ENCODE measurements around the gene DNAH17. TPM values are rescaled to one million over a fixed set of nuclear protein-coding genes. Genes with fewer than 3 reads are reported as not detected.

DNAH17 gene
- total and polyA plus RNA-seq, 2 donors (not counting 3 experiments of a cell fraction or from before 2014, with no cell fraction given): not detected

DNA sequence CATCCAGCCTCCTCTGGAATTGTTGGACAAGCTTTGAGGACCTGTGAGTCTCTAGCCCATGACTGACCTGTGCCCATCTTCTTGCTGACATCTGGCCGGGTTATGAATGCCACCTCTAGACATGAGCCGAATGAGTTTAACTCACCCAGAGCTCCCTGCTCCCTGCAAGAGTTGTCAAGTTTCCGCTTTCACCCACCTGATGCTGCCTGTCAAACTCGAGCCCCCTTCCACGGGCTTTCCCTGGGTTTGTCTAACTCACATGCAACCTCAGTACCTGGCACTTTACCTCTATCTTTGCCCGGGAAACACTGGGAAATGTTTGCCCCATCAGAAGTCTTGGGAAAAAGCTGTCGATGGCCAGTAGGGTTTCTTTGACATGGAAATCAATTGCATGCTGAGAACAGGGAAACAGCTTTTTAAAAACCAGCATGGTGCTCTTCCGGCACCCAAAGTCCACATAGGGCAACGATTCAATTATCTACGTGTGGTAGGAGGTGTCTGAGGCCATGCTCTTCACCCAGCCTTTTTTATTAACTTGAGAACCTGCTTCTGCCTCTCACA, 33.8 kb upstream of the DNAH17 start:
- DNase-seq (ENCODE audit: low read depth, low spot score): no peak
- no peak for TF ChIP-seq FOS (IDR thresholded peaks at IDR 0.05; ENCODE audit: borderline replicate concordance, insufficient read depth, low read length)
- no peak for TF ChIP-seq GATA2 (IDR thresholded peaks at IDR 0.05; ENCODE audit: insufficient read depth, insufficient read length, low read depth, low read length)
- TF ChIP-seq, protein P1, sequence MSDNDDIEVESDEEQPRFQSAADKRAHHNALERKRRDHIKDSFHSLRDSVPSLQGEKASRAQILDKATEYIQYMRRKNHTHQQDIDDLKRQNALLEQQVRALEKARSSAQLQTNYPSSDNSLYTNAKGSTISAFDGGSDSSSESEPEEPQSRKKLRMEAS (IDR thresholded peaks at IDR 0.05; ENCODE audit: insufficient read depth, insufficient read length): no peak
- TF ChIP-seq JUN (IDR thresholded peaks at IDR 0.05; ENCODE audit: borderline replicate concordance, insufficient read depth, insufficient read length, low read depth): no peak
- no peak for TF ChIP-seq EZH2 (IDR thresholded peaks at IDR 0.05; ENCODE audit: borderline replicate concordance, low read depth, low read length, severe bottlenecking)
- no peak for TF ChIP-seq POLR2AphosphoS5 (IDR thresholded peaks at IDR 0.05; ENCODE audit: insufficient read depth, low read depth, low read length)
- TF ChIP-seq, protein P2, sequence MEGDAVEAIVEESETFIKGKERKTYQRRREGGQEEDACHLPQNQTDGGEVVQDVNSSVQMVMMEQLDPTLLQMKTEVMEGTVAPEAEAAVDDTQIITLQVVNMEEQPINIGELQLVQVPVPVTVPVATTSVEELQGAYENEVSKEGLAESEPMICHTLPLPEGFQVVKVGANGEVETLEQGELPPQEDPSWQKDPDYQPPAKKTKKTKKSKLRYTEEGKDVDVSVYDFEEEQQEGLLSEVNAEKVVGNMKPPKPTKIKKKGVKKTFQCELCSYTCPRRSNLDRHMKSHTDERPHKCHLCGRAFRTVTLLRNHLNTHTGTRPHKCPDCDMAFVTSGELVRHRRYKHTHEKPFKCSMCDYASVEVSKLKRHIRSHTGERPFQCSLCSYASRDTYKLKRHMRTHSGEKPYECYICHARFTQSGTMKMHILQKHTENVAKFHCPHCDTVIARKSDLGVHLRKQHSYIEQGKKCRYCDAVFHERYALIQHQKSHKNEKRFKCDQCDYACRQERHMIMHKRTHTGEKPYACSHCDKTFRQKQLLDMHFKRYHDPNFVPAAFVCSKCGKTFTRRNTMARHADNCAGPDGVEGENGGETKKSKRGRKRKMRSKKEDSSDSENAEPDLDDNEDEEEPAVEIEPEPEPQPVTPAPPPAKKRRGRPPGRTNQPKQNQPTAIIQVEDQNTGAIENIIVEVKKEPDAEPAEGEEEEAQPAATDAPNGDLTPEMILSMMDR (IDR thresholded peaks at IDR 0.05; ENCODE audit: extremely low read depth in 1 of 2, insufficient read depth in 1 of 2, low read depth in 1 of 2, low read length in 2 of 2): no peak
- no peak for TF ChIP-seq MYC (IDR thresholded peaks at IDR 0.05; ENCODE audit: low read depth, low read length)
- no peak for TF ChIP-seq POLR2A (IDR thresholded peaks at IDR 0.05; ENCODE audit: low read depth, low read length)
- no peak for FAIRE-seq
- ChIA-PET CTCF (interaction anchor here (0.6 to 1.3 kb wide), 2 partner anchors 86 to 97 kb away, joined by 3 read pairs; no protein-coding TSS in a partner anchor), POLR2A (no interaction called here)
- dilution Hi-C loops (cut with MboI; ENCODE audit: extremely low pct_ligation_motif_present, low sequenced_read_pairs): no loop called here
- H3K4me3 ChIP-seq (replicated peaks in 1 of 3; ENCODE audit: insufficient read depth in 1 of 3, low read depth in 1 of 3, low read length in 3 of 3): no peak overlapping the region
- BruUV-seq (replicated peaks): no TSS peak
- no peaks in the 10 kb centered on the region for H3K36me3 ChIP-seq (ENCODE audit: control insufficient read depth in 2 of 2, extremely low read depth in 1 of 2, insufficient read depth in 2 of 2, low read length in 2 of 2)
- H3K4me1 ChIP-seq (ENCODE audit: control insufficient read depth, extremely low read depth, insufficient read depth, low read length): no peaks in the 10 kb centered on the region
- H3K4me2 ChIP-seq (ENCODE audit: insufficient read depth, low read length): no peak overlapping the region
- peaks cover 7% of the 10 kb centered on the region in 2 experiments for H3K27me3 ChIP-seq (ENCODE audit: control insufficient read depth in 2 of 2, insufficient read depth in 2 of 2, low read length in 2 of 2)
- H3K79me2 ChIP-seq (ENCODE audit: control insufficient read depth, insufficient read depth, low read length): no peaks in the 10 kb centered on the region
- no peak overlapping the region for H2AFZ ChIP-seq (ENCODE audit: low read depth, low read length)
- no peak overlapping the region for H3K27ac ChIP-seq (ENCODE audit: insufficient read depth, low read depth, low read length)
- intact Hi-C loops (cut with micrococcal nuclease): no loop called here
- no peaks in the 10 kb centered on the region for H3K9me3 ChIP-seq (replicated peaks; ENCODE audit: control insufficient read depth, insufficient read depth, low read length)
- H4K20me1 ChIP-seq (replicated peaks; ENCODE audit: control insufficient read depth, extremely low read depth, insufficient read depth, low read length): no peaks in the 10 kb centered on the region
- no peak overlapping the region for H3K9ac ChIP-seq (replicated peaks; ENCODE audit: extremely low read depth, insufficient read depth, low read length)
- no peaks in the 10 kb centered on the region for H3K9me1 ChIP-seq (replicated peaks; ENCODE audit: control insufficient read depth, extremely low read depth, insufficient read depth, low read length)

All from endothelial cell of umbilical vein (primary cell).